Loucy (cell line): ENCODE measurements around the gene CD58.

ENCODE experiments used
- H2AFZ ChIP-seq: fragments of 200-600 bp; sonication (generic); 2 replicates; pipeline ENCODE4 v1.6.0; 2016; ENCODE audit warnings: antibody characterized with exemption, mild to moderate bottlenecking, low read length, moderate library complexity
- H3F3A ChIP-seq: fragments of 200-600 bp; 2 replicates; pipeline ENCODE4 v1.6.0; 2016; ENCODE audit warnings: antibody characterized with exemption, low read depth, mild to moderate bottlenecking
- H3K27me3 ChIP-seq: fragments of 200-600 bp; sonication (generic); 2 replicates; pipeline ENCODE4 v1.6.1; 2014; ENCODE audit warnings: low read length, mild to moderate bottlenecking; ENCODE audit not compliant: insufficient read depth, poor library complexity, severe bottlenecking
- H3K36me3 ChIP-seq: fragments of 200-600 bp; sonication (generic); 2 replicates; pipeline ENCODE4 v1.6.1; 2016; ENCODE audit warnings: low read length; ENCODE audit not compliant: insufficient read depth
- H3K4me1 ChIP-seq: fragments of 200-600 bp; sonication (generic); 2 replicates; pipeline ENCODE4 v1.5.1; 2014; ENCODE audit warnings: low read length, mild to moderate bottlenecking; ENCODE audit not compliant: insufficient read depth, poor library complexity, severe bottlenecking
- H3K4me2 ChIP-seq: fragments of 200-600 bp; sonication (generic); 2 replicates; pipeline ENCODE4 v1.6.0; 2014; ENCODE audit warnings: antibody characterized with exemption, low read length, low read depth, mild to moderate bottlenecking; ENCODE audit not compliant: poor library complexity, severe bottlenecking
- H3K4me3 ChIP-seq: fragments of 200-600 bp; sonication (generic); 2 replicates; pipeline ENCODE4 v1.5.1; 2014; ENCODE audit warnings: low read length, mild to moderate bottlenecking, mixed read lengths; ENCODE audit not compliant: poor library complexity, severe bottlenecking
- H3K79me2 ChIP-seq: fragments of 200-600 bp; sonication (generic); 2 replicates; pipeline ENCODE4 v1.6.1; 2014; ENCODE audit warnings: low read length; ENCODE audit not compliant: insufficient read depth
- H3K9ac ChIP-seq: fragments of 200-600 bp; sonication (generic); 2 replicates; pipeline ENCODE4 v1.6.0; 2014; ENCODE audit warnings: mild to moderate bottlenecking, low read depth, low read length, moderate library complexity; ENCODE audit not compliant: poor library complexity, severe bottlenecking
- H3K9me2 ChIP-seq: fragments of 200-600 bp; sonication (generic); replicated peaks from 2 replicates; pipeline ENCODE4 v1.6.1; 2016; ENCODE audit warnings: low read depth, low read length, mixed read lengths
- H3K9me3 ChIP-seq: fragments of 200-600 bp; sonication (generic); 2 replicates; pipeline ENCODE4 v1.6.1; 2014; ENCODE audit warnings: mild to moderate bottlenecking, antibody characterized with exemption, low read length, low read depth; ENCODE audit not compliant: insufficient read depth
- H4K20me1 ChIP-seq: fragments of 200-600 bp; sonication (generic); 2 replicates; pipeline ENCODE4 v1.6.0; 2014; ENCODE audit warnings: antibody characterized with exemption, low read length, mild to moderate bottlenecking; ENCODE audit not compliant: insufficient read depth, poor library complexity, severe bottlenecking
- CTCF ChIP-seq: fragments of 200-600 bp; sonication (generic); conservative IDR thresholded peaks from 2 replicates; pipeline ENCODE4 v1.5.1; 2014; ENCODE audit warnings: mild to moderate bottlenecking, antibody characterized with exemption, low read length
- EZH2phosphoT487 ChIP-seq: fragments of 200-600 bp; IDR thresholded peaks from 2 replicates; pipeline ENCODE4 v1.6.1; 2018; ENCODE audit warnings: antibody characterized with exemption, mild to moderate bottlenecking, moderate library complexity, borderline replicate concordance

Gene CD58

GRCh38 chr1:116518400-116518799 lies 52.4 kb downstream of the CD58 start:
- no peak for TF ChIP-seq EZH2phosphoT487
- no peak for TF ChIP-seq CTCF
- Histone ChIP-seq H3K4me3 (no peak overlapping the region), H3K4me1 (peaks cover 37% of the 10 kb centered on the region), H3K27me3 (no peaks in the 10 kb centered on the region), H2AFZ (no peak overlapping the region), H3K4me2 (no peak overlapping the region), H3K9ac (no peak overlapping the region), H3K36me3 (no peaks in the 10 kb centered on the region), H3K79me2 (no peaks in the 10 kb centered on the region), H3F3A (peaks cover 25% of the 10 kb centered on the region), H3K9me3 (no peaks in the 10 kb centered on the region), H3K9me2 (no peaks in the 10 kb centered on the region), H4K20me1 (no peaks in the 10 kb centered on the region)

- H3K9me3 ChIP-seq, result no peaks in the 10 kb centered on the region
- H4K20me1 ChIP-seq, result no peaks in the 10 kb centered on the region
- no peaks in the 10 kb centered on the region for H3K79me2 ChIP-seq
- H2AFZ ChIP-seq, result no peak overlapping the region
- no peaks in the 10 kb centered on the region for H3K27me3 ChIP-seq
- peaks cover 45% of the 10 kb centered on the region for H3K4me1 ChIP-seq
- peaks cover 25% of the 10 kb centered on the region for H3F3A ChIP-seq
- H3K36me3 ChIP-seq, result no peaks in the 10 kb centered on the region
- H3K9me2 ChIP-seq, result no peaks in the 10 kb centered on the region
- no peak overlapping the region for H3K4me3 ChIP-seq
- no peak for TF ChIP-seq CTCF
- TF ChIP-seq EZH2phosphoT487, result no peak
- no peak overlapping the region for H3K9ac ChIP-seq
- peak overlapping the region; percentile 84 for H3K4me2 ChIP-seq
These were observed 54.2 kb downstream of the CD58 start for GRCh38 chr1:116516631-116517030.

GRCh38 chr1:116515702-116516101 lies 55.1 kb downstream of the CD58 start:
- H3K9ac ChIP-seq, result peak overlapping the region; percentile 74
- H3K4me2 ChIP-seq, result peak overlapping the region; percentile 84
- no peak for TF ChIP-seq EZH2phosphoT487
- no peak for TF ChIP-seq CTCF

More at GRCh38 chr1:116515702-116516101, 55.1 kb downstream of the CD58 start:
- Histone ChIP-seq H3K79me2 (no peaks in the 10 kb centered on the region), H3K9me2 (no peaks in the 10 kb centered on the region), H3K4me1 (peaks cover 45% of the 10 kb centered on the region), H3K27me3 (no peaks in the 10 kb centered on the region), H3K9me3 (no peaks in the 10 kb centered on the region), H4K20me1 (no peaks in the 10 kb centered on the region), H3K36me3 (no peaks in the 10 kb centered on the region), H3K4me3 (peak overlapping the region; percentile 62), H2AFZ (peak overlapping the region; percentile 45), H3F3A (peaks cover 25% of the 10 kb centered on the region)
